ENCODE measurements around the gene TADA1. TPM values are rescaled to one million over a fixed set of nuclear protein-coding genes. Genes with fewer than 3 reads are reported as not detected.
"Not testable (repeated sequence)": the region's sequence is repeated elsewhere in the genome, so short reads cannot be mapped to it uniquely, and the experiment has no call there.

The TADA1 gene
- total RNA-seq, 2 donors from 2014 or later: 17.3 to 17.9 TPM

- Mint-ChIP-seq H3K4me3 (peak overlapping the region; percentile 14 to 22), H3K27ac (no peak overlapping the region), H3K36me3 (ENCODE audit: insufficient read depth in 2 of 2) (no peaks in the 10 kb centered on the region), H3K4me1 (ENCODE audit: low read depth) (peaks cover 18% of the 10 kb centered on the region), H3K27me3 (ENCODE audit: low read depth) (peaks cover 12% of the 10 kb centered on the region), H3K9me3 (no peaks in the 10 kb centered on the region)
- DNase-seq (peak; percentile 54 to 59), ATAC-seq (replicated peaks in 1 of 2) (peak; percentile 81 to 85)
Observed at GRCh38 chr1:166884040-166884642, 8.1 kb upstream of the TADA1 start.

- Mint-ChIP-seq H3K4me3 (no peak overlapping the region), H3K36me3 (ENCODE audit: insufficient read depth in 2 of 2) (no peaks in the 10 kb centered on the region), H3K27me3 (ENCODE audit: low read depth) (peaks cover 12% of the 10 kb centered on the region), H3K27ac (no peak overlapping the region), H3K9me3 (peaks cover 0 to 3% of the 10 kb centered on the region in 2 donors), H3K4me1 (ENCODE audit: low read depth) (peaks cover 18% of the 10 kb centered on the region)
- no peak for DNase-seq
- ATAC-seq (replicated peaks in 1 of 2): no peak
Observed at GRCh38 chr1:166882893-166883292, 6.8 kb upstream of the TADA1 start.

GRCh38 chr1:166878173-166878917 lies 2.3 kb upstream of the TADA1 start:
- ATAC-seq (replicated peaks in 1 of 2); H3K27ac Mint-ChIP-seq; H3K36me3 Mint-ChIP-seq (ENCODE audit: insufficient read depth in 2 of 2); H3K9me3 Mint-ChIP-seq; H3K4me3 Mint-ChIP-seq; DNase-seq; H3K27me3 Mint-ChIP-seq (ENCODE audit: low read depth): not testable (repeated sequence)
- peaks cover 20% of the 10 kb centered on the region for H3K4me1 Mint-ChIP-seq (ENCODE audit: low read depth)

- Mint-ChIP-seq H3K4me1 (ENCODE audit: low read depth) (peaks cover 37% of the 10 kb centered on the region), H3K27ac (peak overlapping the region; percentile 96)
- ATAC-seq (replicated peaks in 1 of 2): peak; percentile 1
Observed at GRCh38 chr1:166876540-166876838, 425 bp upstream of the TADA1 start.

GRCh38 chr1:166875302-166875733 lies 746 bp downstream of the TADA1 start:
- no peaks in the 10 kb centered on the region for H3K27me3 Mint-ChIP-seq (ENCODE audit: low read depth)
- ATAC-seq (replicated peaks in 1 of 2) (no peak), DNase-seq (no peak)
- peak overlapping the region; percentile 81 to 87 for H3K4me3 Mint-ChIP-seq
- peaks cover 0 to 3% of the 10 kb centered on the region in 2 donors for H3K9me3 Mint-ChIP-seq
- peak overlapping the region; percentile 69 for H3K27ac Mint-ChIP-seq
- peaks cover 47% of the 10 kb centered on the region for H3K4me1 Mint-ChIP-seq (ENCODE audit: low read depth)
- peaks cover 0 to 4% of the 10 kb centered on the region in 2 donors for H3K36me3 Mint-ChIP-seq (ENCODE audit: insufficient read depth in 2 of 2)

More at GRCh38 chr1:166876540-166876838, 425 bp upstream of the TADA1 start:
- no peak for DNase-seq
- H3K9me3 Mint-ChIP-seq: peaks cover 0 to 3% of the 10 kb centered on the region in 2 donors
- H3K4me3 Mint-ChIP-seq: peak overlapping the region; percentile 81 to 87
- H3K36me3 Mint-ChIP-seq (ENCODE audit: insufficient read depth in 2 of 2): peaks cover 0 to 4% of the 10 kb centered on the region in 2 donors
- no peaks in the 10 kb centered on the region for H3K27me3 Mint-ChIP-seq (ENCODE audit: low read depth)

GRCh38 chr1:166874464-166874863 lies 1.6 kb downstream of the TADA1 start:
- H3K4me1 Mint-ChIP-seq (ENCODE audit: low read depth): peaks cover 56% of the 10 kb centered on the region

GRCh38 chr1:166870584-166870983 lies 5.5 kb downstream of the TADA1 start:
- no peaks in the 10 kb centered on the region for H3K9me3 Mint-ChIP-seq
- peaks cover 4 to 11% of the 10 kb centered on the region in 2 donors for H3K36me3 Mint-ChIP-seq (ENCODE audit: insufficient read depth in 2 of 2)

More at GRCh38 chr1:166874464-166874863, 1.6 kb downstream of the TADA1 start:
- ATAC-seq (replicated peaks in 1 of 2) (no peak), DNase-seq (no peak)
- Mint-ChIP-seq H3K27me3 (ENCODE audit: low read depth) (no peaks in the 10 kb centered on the region), H3K27ac (no peak overlapping the region), H3K9me3 (peaks cover 0 to 3% of the 10 kb centered on the region in 2 donors), H3K4me3 (peak overlapping the region in 1 of 2 donors; percentile 12), H3K36me3 (ENCODE audit: insufficient read depth in 2 of 2) (peaks cover 0 to 4% of the 10 kb centered on the region in 2 donors)

GRCh38 chr1:166869318-166870099 lies 6.6 kb downstream of the TADA1 start:
- no peaks in the 10 kb centered on the region for H3K27me3 Mint-ChIP-seq (ENCODE audit: low read depth)

More at GRCh38 chr1:166870584-166870983, 5.5 kb downstream of the TADA1 start:
- Mint-ChIP-seq H3K27ac (no peak overlapping the region), H3K4me1 (ENCODE audit: low read depth) (peaks cover 68% of the 10 kb centered on the region), H3K4me3 (no peak overlapping the region), H3K27me3 (ENCODE audit: low read depth) (no peaks in the 10 kb centered on the region)
- ATAC-seq (replicated peaks in 1 of 2) (no peak), DNase-seq (no peak)

GRCh38 chr1:166868639-166869038 lies 7.4 kb downstream of the TADA1 start:
- Mint-ChIP-seq H3K36me3 (ENCODE audit: insufficient read depth in 2 of 2) (peaks cover 7 to 15% of the 10 kb centered on the region in 2 donors), H3K4me3 (no peak overlapping the region), H3K4me1 (ENCODE audit: low read depth) (peaks cover 52% of the 10 kb centered on the region), H3K27me3 (ENCODE audit: low read depth) (no peaks in the 10 kb centered on the region), H3K27ac (peak overlapping the region; percentile 52), H3K9me3 (no peaks in the 10 kb centered on the region)
- DNase-seq: no peak
- no peak for ATAC-seq (replicated peaks in 1 of 2)

More at GRCh38 chr1:166869318-166870099, 6.6 kb downstream of the TADA1 start:
- DNase-seq (no peak), ATAC-seq (replicated peaks in 1 of 2) (peak in 1 of 2 donors; percentile 35)
- Mint-ChIP-seq H3K36me3 (ENCODE audit: insufficient read depth in 2 of 2) (peaks cover 4 to 14% of the 10 kb centered on the region in 2 donors), H3K27ac (peak overlapping the region; percentile 25), H3K4me3 (no peak overlapping the region), H3K9me3 (no peaks in the 10 kb centered on the region), H3K4me1 (ENCODE audit: low read depth) (peaks cover 57% of the 10 kb centered on the region)

- Mint-ChIP-seq H3K4me1 (ENCODE audit: low read depth) (peaks cover 31% of the 10 kb centered on the region), H3K27ac (no peak overlapping the region)
Observed at GRCh38 chr1:166865926-166866325, 10.1 kb downstream of the TADA1 start.

GRCh38 chr1:166859597-166859996 lies 16.5 kb downstream of the TADA1 start:
- Mint-ChIP-seq H3K9me3 (no peaks in the 10 kb centered on the region), H3K27ac (peak overlapping the region; percentile 64), H3K4me3 (no peak overlapping the region), H3K4me1 (ENCODE audit: low read depth) (peaks cover 4% of the 10 kb centered on the region), H3K27me3 (ENCODE audit: low read depth) (no peaks in the 10 kb centered on the region), H3K36me3 (ENCODE audit: insufficient read depth in 2 of 2) (peaks cover 8 to 31% of the 10 kb centered on the region in 2 donors)
- ATAC-seq (replicated peaks in 1 of 2) (no peak), DNase-seq (no peak)

More at GRCh38 chr1:166865926-166866325, 10.1 kb downstream of the TADA1 start:
- DNase-seq: no peak
- ATAC-seq (replicated peaks in 1 of 2): no peak
- Mint-ChIP-seq H3K4me3 (no peak overlapping the region), H3K36me3 (ENCODE audit: insufficient read depth in 2 of 2) (peaks cover 7 to 21% of the 10 kb centered on the region in 2 donors), H3K27me3 (ENCODE audit: low read depth) (no peaks in the 10 kb centered on the region), H3K9me3 (no peaks in the 10 kb centered on the region)

- ATAC-seq (replicated peaks in 1 of 2) (no peak), DNase-seq (no peak)
- peaks cover 6 to 35% of the 10 kb centered on the region in 2 donors for H3K36me3 Mint-ChIP-seq (ENCODE audit: insufficient read depth in 2 of 2)
- H3K27me3 Mint-ChIP-seq (ENCODE audit: low read depth): no peaks in the 10 kb centered on the region
- H3K27ac Mint-ChIP-seq: peak overlapping the region; percentile 62
- H3K9me3 Mint-ChIP-seq: no peaks in the 10 kb centered on the region
- H3K4me3 Mint-ChIP-seq: no peak overlapping the region
- H3K4me1 Mint-ChIP-seq (ENCODE audit: low read depth): peaks cover 4% of the 10 kb centered on the region
Observed at GRCh38 chr1:166858726-166859419, 17.2 kb downstream of the TADA1 start.
